ENCODE results near the gene ATP2A2. TPM values are rescaled to one million over a fixed set of nuclear protein-coding genes. Genes with fewer than 3 reads are reported as not detected.

The ATP2A2 gene
- total and polyA plus RNA-seq, 2 donors (not counting 1 experiment from before 2014, with no cell fraction given), result 35.3 to 68.2 TPM

DNA sequence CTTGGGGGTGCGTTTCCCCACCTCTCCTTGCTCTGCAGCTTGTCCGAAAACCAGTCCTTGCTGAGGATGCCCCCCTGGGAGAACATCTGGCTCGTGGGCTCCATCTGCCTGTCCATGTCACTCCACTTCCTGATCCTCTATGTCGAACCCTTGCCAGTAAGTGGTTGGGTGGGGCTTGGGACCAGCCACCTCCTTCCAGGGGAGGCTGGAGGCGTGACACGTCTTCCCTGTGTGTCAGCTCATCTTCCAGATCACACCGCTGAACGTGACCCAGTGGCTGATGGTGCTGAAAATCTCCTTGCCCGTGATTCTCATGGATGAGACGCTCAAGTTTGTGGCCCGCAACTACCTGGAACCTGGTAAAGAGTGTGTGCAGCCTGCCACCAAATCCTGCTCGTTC, 64.9 kb downstream of the ATP2A2 start:
- H3K27me3 ChIP-seq (replicated peaks in 1 of 4; ENCODE audit: control extremely low read depth in 1 of 4, control insufficient read depth in 3 of 4, insufficient read depth in 4 of 4, low read length in 3 of 4), result no peaks in the 10 kb centered on the region
- H3K4me3 Mint-ChIP-seq, result no peak overlapping the region

DNA sequence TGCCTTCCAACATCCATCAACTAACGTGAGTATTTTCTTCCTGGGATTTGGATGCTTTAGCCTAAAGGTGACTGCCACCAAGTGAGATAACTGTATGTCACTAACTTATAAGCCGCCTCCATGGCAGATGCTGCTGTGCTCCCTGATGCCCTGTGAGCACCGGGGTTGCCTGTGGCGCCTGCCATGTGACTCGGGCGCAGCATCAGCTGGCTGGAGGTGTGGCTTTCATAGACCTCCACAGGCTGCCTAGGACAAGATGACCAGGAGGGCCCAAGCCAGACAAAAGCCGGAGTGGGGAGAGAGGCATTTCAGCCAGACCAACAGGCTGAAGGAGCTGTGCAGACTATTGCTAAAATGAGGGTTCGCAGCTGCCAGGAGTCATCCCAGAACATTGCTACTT, 66.7 kb downstream of the ATP2A2 start:
- CTCF ChIA-PET, result interaction anchor here (1.7 kb wide), 1 partner anchor 84 kb away, joined by 12 read pairs; no protein-coding TSS in a partner anchor
- H3K4me2 ChIP-seq (replicated peaks; ENCODE audit: low read depth, low read length, poor library complexity, severe bottlenecking), result no peak overlapping the region
- H3K9me3 Mint-ChIP-seq (ENCODE audit: insufficient read depth), result no peaks in the 10 kb centered on the region
- no peak overlapping the region for H3K4me3 Mint-ChIP-seq
- H3K4me3 ChIP-seq (ENCODE audit: control extremely low read depth in 1 of 5, extremely low read depth in 1 of 5, insufficient read depth in 1 of 5, low read depth in 2 of 5, low read length in 4 of 5), result no peak overlapping the region
- H3K27me3 ChIP-seq (replicated peaks in 1 of 4; ENCODE audit: control extremely low read depth in 1 of 4, control insufficient read depth in 3 of 4, insufficient read depth in 4 of 4, low read length in 3 of 4), result no peaks in the 10 kb centered on the region
- ATAC-seq (ENCODE audit: low read depth), result no peak
- POLR2A ChIA-PET, result interaction anchor here (0.6 kb wide), 1 partner anchor 698 kb away, joined by 6 read pairs; no protein-coding TSS in a partner anchor
- no peak overlapping the region for H2AFZ ChIP-seq (ENCODE audit: insufficient read depth, low read depth, low read length, poor library complexity, severe bottlenecking)
- H3K4me1 ChIP-seq (ENCODE audit: control insufficient read depth in 2 of 2, insufficient read depth in 2 of 2, low read length in 2 of 2), result peaks cover 12% of the 10 kb centered on the region in 2 donors
- H3K27me3 Mint-ChIP-seq, result no peaks in the 10 kb centered on the region
- TF ChIP-seq, protein P1, sequence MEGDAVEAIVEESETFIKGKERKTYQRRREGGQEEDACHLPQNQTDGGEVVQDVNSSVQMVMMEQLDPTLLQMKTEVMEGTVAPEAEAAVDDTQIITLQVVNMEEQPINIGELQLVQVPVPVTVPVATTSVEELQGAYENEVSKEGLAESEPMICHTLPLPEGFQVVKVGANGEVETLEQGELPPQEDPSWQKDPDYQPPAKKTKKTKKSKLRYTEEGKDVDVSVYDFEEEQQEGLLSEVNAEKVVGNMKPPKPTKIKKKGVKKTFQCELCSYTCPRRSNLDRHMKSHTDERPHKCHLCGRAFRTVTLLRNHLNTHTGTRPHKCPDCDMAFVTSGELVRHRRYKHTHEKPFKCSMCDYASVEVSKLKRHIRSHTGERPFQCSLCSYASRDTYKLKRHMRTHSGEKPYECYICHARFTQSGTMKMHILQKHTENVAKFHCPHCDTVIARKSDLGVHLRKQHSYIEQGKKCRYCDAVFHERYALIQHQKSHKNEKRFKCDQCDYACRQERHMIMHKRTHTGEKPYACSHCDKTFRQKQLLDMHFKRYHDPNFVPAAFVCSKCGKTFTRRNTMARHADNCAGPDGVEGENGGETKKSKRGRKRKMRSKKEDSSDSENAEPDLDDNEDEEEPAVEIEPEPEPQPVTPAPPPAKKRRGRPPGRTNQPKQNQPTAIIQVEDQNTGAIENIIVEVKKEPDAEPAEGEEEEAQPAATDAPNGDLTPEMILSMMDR (IDR thresholded peaks at IDR 0.05), result no peak
- TF ChIP-seq EZH2 (IDR thresholded peaks at IDR 0.05; ENCODE audit: borderline replicate concordance, insufficient read depth, low read depth, low read length, poor library complexity, severe bottlenecking), result no peak
- intact Hi-C loops (cut with micrococcal nuclease), result no loop called here
- no peak overlapping the region for H3K9ac ChIP-seq (ENCODE audit: low read length)
- H3K27ac Mint-ChIP-seq, result no peak overlapping the region
- DNase-seq, result no peak
- H3K4me1 Mint-ChIP-seq, result peaks cover 14% of the 10 kb centered on the region
- no peaks in the 10 kb centered on the region for H3K79me2 ChIP-seq (ENCODE audit: control insufficient read depth, insufficient read depth, low read length)
- H3K9me3 ChIP-seq (ENCODE audit: control extremely low read depth in 1 of 3, control insufficient read depth in 2 of 3, insufficient read depth in 1 of 3, low read length in 2 of 3), result no peaks in the 10 kb centered on the region
- no peak overlapping the region for H3K27ac ChIP-seq (ENCODE audit: low read length in 2 of 2)
- no peaks in the 10 kb centered on the region for H4K20me1 ChIP-seq (ENCODE audit: control insufficient read depth, insufficient read depth, low read length, poor library complexity, severe bottlenecking)
- 99% methylated on average over 6 of the region's 8 CpGs for WGBS (ENCODE audit: insufficient coverage)
- peaks cover 0 to 54% of the 10 kb centered on the region in 2 experiments for H3K36me3 ChIP-seq (replicated peaks in 1 of 2; ENCODE audit: control extremely low read depth in 1 of 2, control insufficient read depth in 1 of 2, extremely low read depth in 1 of 2, insufficient read depth in 2 of 2, low read length in 1 of 2)

More for the DNA sequence above, 64.9 kb downstream of the ATP2A2 start:
- H2AFZ ChIP-seq (ENCODE audit: insufficient read depth, low read depth, low read length, poor library complexity, severe bottlenecking), result no peak overlapping the region
- H3K27ac ChIP-seq (ENCODE audit: low read length in 2 of 2), result no peak overlapping the region
- H3K36me3 ChIP-seq (replicated peaks in 1 of 2; ENCODE audit: control extremely low read depth in 1 of 2, control insufficient read depth in 1 of 2, extremely low read depth in 1 of 2, insufficient read depth in 2 of 2, low read length in 1 of 2), result peaks cover 2 to 71% of the 10 kb centered on the region in 2 experiments
- H3K79me2 ChIP-seq (ENCODE audit: control insufficient read depth, insufficient read depth, low read length), result no peaks in the 10 kb centered on the region
- DNase-seq (no peak), ATAC-seq (ENCODE audit: low read depth) (no peak)
- H3K9me3 Mint-ChIP-seq (ENCODE audit: insufficient read depth), result no peaks in the 10 kb centered on the region
- H3K4me1 Mint-ChIP-seq, result peaks cover 14% of the 10 kb centered on the region
- POLR2A ChIA-PET, result no interaction called here
- no peaks in the 10 kb centered on the region for H3K27me3 Mint-ChIP-seq
- 93% methylated on average over 10 of the region's 12 CpGs for WGBS (ENCODE audit: insufficient coverage)
- no peak overlapping the region for H3K27ac Mint-ChIP-seq
- no peak overlapping the region for H3K4me2 ChIP-seq (replicated peaks; ENCODE audit: low read depth, low read length, poor library complexity, severe bottlenecking)
- H3K9me3 ChIP-seq (ENCODE audit: control extremely low read depth in 1 of 3, control insufficient read depth in 2 of 3, insufficient read depth in 1 of 3, low read length in 2 of 3), result no peaks in the 10 kb centered on the region
- intact Hi-C loops (cut with micrococcal nuclease), result no loop called here
- H3K9ac ChIP-seq (ENCODE audit: low read length), result no peak overlapping the region
- H3K4me1 ChIP-seq (ENCODE audit: control insufficient read depth in 2 of 2, insufficient read depth in 2 of 2, low read length in 2 of 2), result peaks cover 12% of the 10 kb centered on the region in 2 donors
- TF ChIP-seq, protein P1 (IDR thresholded peaks at IDR 0.05), result no peak
- TF ChIP-seq EZH2 (IDR thresholded peaks at IDR 0.05; ENCODE audit: borderline replicate concordance, insufficient read depth, low read depth, low read length, poor library complexity, severe bottlenecking), result no peak
- H4K20me1 ChIP-seq (ENCODE audit: control insufficient read depth, insufficient read depth, low read length, poor library complexity, severe bottlenecking), result no peaks in the 10 kb centered on the region
- CTCF ChIA-PET, result interaction anchor here (1.1 kb wide), 1 partner anchor 11 kb away, joined by 4 read pairs; no protein-coding TSS in a partner anchor
- no peak overlapping the region for H3K4me3 ChIP-seq (ENCODE audit: control extremely low read depth in 1 of 5, extremely low read depth in 1 of 5, insufficient read depth in 1 of 5, low read depth in 2 of 5, low read length in 4 of 5)

Measured in B cell (primary cell).